GM20431 (cell line): Measurements from ENCODE around the gene PSAPL1.

ENCODE experiments used
- in situ Hi-C: fragments of 300-500 bp; cut with MseI, MboI; formaldehyde crosslinking; loops from one replicate; pipeline ENCODE4 v1.15.0; 2020; ENCODE audit warnings: low sequenced_read_pairs; ENCODE audit not compliant: unreplicated experiment

The PSAPL1 gene

DNA sequence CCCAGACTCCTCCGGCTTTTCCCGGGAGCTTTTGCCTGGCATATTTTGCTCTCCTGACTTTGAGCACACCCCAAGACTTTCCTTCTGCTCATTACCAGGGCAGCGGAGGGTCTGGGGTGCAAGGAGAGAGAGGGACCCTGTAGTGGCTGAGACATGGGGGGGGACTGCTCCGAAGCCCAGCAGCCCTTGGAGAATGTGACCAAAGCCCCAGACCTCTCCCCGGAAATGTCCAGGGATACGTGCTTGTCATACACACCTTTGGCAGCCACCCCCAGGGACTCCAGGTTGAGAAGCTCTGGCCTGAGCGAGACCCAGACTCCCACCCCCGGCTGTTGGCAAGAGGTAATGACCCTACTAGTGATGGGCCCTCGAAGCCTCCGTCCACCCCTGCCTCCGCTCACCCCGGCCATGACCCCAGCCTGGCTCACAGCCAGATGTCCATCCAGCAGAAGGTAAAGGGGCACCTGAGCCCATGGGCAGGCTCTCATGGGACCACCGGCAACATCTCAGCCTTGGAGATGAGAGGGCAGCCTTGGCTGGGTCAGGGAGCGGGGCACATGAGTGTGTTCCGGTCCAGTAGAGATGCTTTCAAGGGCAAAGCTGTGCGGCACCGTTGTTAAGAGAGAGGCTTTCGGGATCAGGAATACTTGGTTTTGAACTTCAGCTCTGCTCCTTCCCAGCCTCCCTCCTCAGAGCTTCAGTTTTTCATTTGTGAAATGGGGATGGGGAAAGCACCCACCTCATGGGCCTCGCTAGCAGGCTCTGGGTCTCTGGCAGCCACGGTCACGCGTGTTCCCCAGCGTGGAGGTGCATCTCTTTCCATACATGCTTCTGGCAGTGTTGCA lies 2.0 kb downstream of the PSAPL1 start:
- in situ Hi-C loops = no loop called here

DNA sequence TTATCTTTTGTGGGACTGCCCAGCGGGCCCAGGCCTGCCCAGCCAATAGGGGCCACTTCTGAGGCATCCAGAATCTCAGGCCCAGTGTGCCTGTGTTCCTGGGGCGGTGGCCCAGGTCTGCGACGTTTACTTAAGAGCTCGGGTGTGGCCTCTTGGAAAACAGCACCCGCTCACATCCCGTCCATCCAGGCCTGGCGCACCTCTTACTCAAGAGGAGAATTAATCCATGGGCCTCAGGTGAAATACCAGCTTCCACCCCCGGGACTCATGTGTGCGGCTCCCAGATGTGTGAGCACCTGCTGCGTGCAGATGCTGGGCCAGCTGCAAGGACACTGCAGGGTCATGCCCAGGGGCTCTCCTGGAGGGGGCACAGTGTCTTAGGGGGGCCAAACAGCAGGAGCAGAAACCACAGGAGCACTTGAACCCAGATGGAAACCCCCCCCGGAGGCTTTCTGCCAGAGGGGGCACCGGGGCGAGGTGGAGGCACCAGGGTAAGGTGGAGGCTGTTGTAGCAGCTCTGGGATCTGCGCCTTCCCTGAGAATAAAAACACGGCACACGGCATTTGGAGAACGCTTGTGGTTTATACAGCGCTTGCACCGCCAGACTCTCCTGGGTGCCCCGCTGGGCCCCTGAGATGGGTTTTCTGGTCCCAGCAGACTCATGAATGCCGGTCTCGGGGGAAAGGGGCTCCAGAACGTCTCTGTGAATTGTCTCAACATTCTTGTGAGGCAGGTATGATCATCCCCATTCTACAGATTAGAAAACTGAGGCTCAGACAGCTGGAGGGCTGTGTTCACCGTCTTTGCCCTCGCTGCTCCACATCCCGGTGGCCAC lies 2.8 kb downstream of the PSAPL1 start:
- in situ Hi-C loops = no loop called here

- in situ Hi-C loops = no loop called here
Observed at GRCh38 chr4:7430965-7431695, 3.6 kb downstream of the PSAPL1 start.

- in situ Hi-C loops = no loop called here
Observed at GRCh38 chr4:7430368-7430964, 4.3 kb downstream of the PSAPL1 start.

DNA sequence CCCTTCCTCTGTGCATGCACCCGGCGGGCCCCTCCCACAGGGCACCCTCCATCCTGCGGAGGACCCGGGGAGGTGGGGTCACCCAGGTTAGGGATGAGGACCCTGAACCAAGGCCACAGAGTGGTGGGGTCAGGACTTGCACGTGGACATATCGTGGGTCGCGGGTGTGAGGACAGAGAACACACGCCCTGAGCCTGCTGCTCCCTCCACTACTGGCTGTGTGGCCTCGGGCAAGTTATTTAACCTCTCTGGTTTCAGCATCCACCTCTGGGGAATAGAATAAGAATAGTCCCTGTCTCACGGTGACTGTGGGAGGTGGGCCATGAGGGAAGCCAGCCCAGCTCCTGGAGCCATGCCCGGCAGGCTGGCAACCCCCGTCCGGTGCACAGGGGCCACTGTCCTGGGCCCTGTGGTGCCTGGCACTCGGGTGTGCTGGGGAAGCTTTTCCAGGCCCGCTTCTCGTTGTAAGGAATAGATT lies 5.1 kb downstream of the PSAPL1 start:
- in situ Hi-C loops = no loop called here

GRCh38 chr4:7429069-7429416 lies 5.7 kb downstream of the PSAPL1 start:
- in situ Hi-C loops = no loop called here

- in situ Hi-C loops = no loop called here
Observed at GRCh38 chr4:7428261-7429068, 6.3 kb downstream of the PSAPL1 start.

GRCh38 chr4:7427831-7428260 lies 6.9 kb downstream of the PSAPL1 start:
- in situ Hi-C loops = no loop called here

GRCh38 chr4:7427361-7427760 lies 7.4 kb downstream of the PSAPL1 start:
- in situ Hi-C loops = no loop called here

- in situ Hi-C loops = no loop called here
Observed at GRCh38 chr4:7426525-7427171, 8.1 kb downstream of the PSAPL1 start.

DNA sequence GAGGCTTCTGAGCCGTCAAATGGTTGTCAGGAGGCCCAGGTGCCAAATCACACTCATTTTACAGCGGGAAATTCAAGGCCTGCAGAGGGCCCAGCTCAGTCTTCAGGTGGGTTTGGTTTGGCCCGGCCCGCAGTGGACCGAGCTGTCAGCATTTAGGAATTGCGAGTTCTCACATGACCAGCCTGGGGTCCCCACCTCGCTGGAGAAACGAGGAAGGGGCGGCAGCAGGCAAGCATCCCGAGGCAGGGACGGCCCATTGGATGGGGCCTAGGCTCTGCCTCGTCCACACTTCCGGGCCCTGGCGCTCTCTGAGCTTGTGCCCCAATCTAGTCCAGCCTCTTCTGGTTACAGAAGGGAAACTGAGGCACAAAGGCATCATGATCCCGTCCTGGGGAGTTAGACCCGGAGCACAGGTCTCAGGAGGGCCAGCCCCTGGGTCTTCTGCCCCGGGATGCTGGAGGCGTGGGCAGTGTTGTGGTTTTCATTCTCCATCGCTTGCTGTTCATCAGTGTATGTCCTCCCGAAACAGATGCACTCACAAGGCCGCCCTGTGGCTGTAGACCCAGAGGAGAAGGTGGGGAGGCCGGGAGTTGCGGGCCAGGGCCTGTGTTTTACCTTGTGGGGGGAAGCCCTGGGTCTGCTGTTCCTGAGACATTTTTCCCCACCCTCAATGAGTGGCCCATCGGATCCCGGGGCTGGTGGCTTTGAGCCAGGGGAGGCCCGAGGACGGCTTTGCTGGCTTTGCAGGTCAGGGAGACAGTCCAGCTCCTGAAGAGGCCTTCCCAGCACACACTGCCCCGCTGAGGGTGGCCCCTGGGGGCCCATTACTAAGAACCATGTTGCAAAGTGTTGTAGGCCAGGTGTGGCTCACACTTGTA lies 8.9 kb downstream of the PSAPL1 start:
- in situ Hi-C loops = no loop called here

DNA sequence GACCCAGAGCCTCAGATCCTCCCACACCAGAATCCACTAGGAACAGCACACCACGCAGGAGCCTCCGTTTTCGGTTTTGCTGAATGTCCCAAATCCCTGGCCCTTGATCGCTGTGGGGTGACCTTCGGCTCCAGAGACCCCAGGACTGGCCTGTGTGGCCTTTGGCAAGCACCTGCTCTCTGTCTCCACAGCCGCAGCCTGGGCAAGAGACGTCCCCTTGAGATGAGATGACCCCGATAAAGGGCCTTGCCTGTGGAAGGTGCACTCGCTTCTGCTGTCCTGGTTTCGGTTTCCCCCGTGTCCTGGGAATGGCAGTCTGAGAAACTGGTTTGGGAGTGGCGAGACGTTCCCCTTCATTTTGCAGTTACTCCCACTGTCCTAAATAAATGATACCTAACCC lies 9.6 kb downstream of the PSAPL1 start:
- in situ Hi-C loops = no loop called here

GRCh38 chr4:7424553-7425111 lies 10.1 kb downstream of the PSAPL1 start:
- in situ Hi-C loops = no loop called here

- in situ Hi-C loops = no loop called here
Observed at GRCh38 chr4:7423801-7424552, 10.8 kb downstream of the PSAPL1 start.

- in situ Hi-C loops = no loop called here
Observed at GRCh38 chr4:7423391-7423790, 11.3 kb downstream of the PSAPL1 start.

GRCh38 chr4:7422898-7423180 lies 11.9 kb downstream of the PSAPL1 start:
- in situ Hi-C loops = no loop called here
